MM.1S (cell line): Measurements from ENCODE around the gene STRADA.

Source experiments
- CTCF ChIP-seq: fragments of 300-600 bp; sonication (generic); IDR thresholded peaks from 2 replicates; pipeline ENCODE4 v1.5.1; 2016; ENCODE audit warnings: antibody characterized with exemption, low read length, mixed read lengths
- EZH2 ChIP-seq: fragments of 300-600 bp; sonication (generic); optimal IDR thresholded peaks from 2 replicates; pipeline ENCODE3; 2017; ENCODE audit warnings: low read depth, mild to moderate bottlenecking, antibody characterized with exemption, low read length, mixed read lengths
- EZH2phosphoT487 ChIP-seq: fragments of 300-600 bp; sonication (generic); IDR thresholded peaks from 2 replicates; pipeline ENCODE4 v1.6.1; 2018; ENCODE audit warnings: antibody characterized with exemption, low read length

GRCh38 chr17:63665527-63666214, 75.9 kb downstream of the STRADA start:
- TF ChIP-seq CTCF (no peak), EZH2 (no peak), EZH2phosphoT487 (no peak)
